ENCODE results near the gene RNF157. TPM values are rescaled to one million over a fixed set of nuclear protein-coding genes. Genes with fewer than 3 reads are reported as not detected.
A peak's percentile ranks its signal among the peaks of the same experiment; 100 is the strongest.

The RNF157 gene
- total RNA-seq, 1 donor from 2014 or later, result 43.5 TPM

DNA sequence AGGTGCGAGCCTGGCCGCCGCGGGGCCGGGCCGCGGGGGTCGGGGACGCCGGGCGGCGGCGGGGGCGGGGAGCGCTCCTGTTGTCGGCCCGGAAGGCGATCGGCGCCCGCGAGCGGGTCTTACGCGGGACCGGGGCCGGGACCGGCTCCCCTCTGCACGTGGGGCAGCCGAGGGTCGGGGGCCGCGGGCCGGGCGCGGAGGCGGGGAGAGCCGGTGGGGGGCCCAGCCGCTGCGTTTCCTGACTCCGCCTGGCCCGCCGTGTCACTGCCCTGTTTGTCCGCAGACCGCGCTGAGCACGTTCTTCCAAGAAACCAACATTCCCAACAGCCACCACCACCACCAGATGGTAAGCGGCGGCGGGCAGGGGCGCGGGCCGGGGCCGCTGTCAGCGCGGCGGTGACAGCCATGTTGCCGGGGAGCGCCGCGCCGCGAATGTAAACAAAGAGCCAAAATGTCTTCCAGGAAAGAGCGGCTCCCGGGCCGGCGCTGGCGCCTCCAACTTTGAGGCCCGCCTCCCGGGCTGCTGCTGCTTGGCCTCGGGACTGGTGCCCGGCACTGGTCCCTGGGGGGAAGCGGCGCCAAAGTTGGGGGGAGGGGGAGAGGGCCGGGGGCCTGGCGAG lies 25.4 kb upstream of the RNF157 start:
- H3K9me3 Mint-ChIP-seq (ENCODE audit: low read depth), result no peaks in the 10 kb centered on the region
- peak; percentile 41 for DNase-seq (ENCODE audit: low spot score, unreplicated experiment)
- peaks cover 44% of the 10 kb centered on the region for H3K4me1 Mint-ChIP-seq (ENCODE audit: low read depth)
- H3K36me3 Mint-ChIP-seq (ENCODE audit: insufficient read depth), result peaks cover 4% of the 10 kb centered on the region
- H3K4me3 Mint-ChIP-seq (ENCODE audit: low read depth), result peak overlapping the region; percentile 82
- no peak overlapping the region for H3K27ac Mint-ChIP-seq
- TF ChIP-seq, protein P1, sequence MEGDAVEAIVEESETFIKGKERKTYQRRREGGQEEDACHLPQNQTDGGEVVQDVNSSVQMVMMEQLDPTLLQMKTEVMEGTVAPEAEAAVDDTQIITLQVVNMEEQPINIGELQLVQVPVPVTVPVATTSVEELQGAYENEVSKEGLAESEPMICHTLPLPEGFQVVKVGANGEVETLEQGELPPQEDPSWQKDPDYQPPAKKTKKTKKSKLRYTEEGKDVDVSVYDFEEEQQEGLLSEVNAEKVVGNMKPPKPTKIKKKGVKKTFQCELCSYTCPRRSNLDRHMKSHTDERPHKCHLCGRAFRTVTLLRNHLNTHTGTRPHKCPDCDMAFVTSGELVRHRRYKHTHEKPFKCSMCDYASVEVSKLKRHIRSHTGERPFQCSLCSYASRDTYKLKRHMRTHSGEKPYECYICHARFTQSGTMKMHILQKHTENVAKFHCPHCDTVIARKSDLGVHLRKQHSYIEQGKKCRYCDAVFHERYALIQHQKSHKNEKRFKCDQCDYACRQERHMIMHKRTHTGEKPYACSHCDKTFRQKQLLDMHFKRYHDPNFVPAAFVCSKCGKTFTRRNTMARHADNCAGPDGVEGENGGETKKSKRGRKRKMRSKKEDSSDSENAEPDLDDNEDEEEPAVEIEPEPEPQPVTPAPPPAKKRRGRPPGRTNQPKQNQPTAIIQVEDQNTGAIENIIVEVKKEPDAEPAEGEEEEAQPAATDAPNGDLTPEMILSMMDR (IDR thresholded peaks at IDR 0.05; ENCODE audit: unreplicated experiment), result no peak
- H3K27me3 Mint-ChIP-seq, result no peaks in the 10 kb centered on the region

DNA sequence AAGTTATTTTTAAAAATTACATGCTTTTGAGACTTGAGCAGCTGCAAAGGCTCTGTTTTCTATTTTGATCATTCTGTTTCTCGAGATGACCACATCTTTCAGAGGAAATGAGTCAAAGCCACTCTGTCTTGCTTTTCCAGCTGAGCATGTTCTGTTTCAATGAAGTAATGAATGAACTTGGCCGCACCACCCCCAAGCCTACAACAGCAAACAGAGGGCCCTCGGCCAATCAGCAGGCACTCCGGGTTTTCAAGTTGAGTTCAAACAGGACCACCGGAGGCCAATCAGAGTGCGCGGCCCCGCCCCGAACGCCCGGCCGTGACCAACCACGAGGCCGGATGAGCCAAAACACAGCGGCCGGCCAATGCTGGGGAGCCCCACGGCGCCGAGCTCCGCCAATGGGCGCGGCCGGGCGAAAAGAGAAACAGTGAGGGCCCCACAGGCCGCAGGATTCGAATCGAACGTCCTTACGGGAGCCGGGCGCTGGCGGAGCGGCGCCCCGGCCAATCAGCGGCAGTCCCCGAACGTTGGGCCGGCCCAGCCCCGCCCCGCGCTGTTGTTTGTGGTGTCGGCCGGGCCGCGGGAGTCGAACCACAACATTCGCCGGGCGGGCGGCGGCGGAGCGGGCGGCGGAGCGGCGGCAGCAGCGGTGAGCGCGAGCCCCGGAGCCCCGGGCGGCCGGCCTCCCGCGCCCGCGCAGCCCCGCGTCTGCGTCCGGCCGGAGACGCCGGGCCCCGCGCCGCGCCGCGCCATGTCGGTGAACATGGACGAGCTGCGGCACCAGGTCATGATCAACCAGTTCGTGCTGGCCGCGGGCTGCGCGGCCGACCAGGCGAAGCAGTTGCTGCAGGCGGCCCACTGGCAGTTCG lies 24.7 kb upstream of the RNF157 start, which contains the start of gene UBALD2:
UBALD2 (plus strand) TSS at position 594 of the 869 bp plus-strand sequence; CDS start at position 752, 158 bp downstream.
- Mint-ChIP-seq H3K27ac (peak within 1 kb of the TSS; percentile 96), H3K36me3 (ENCODE audit: insufficient read depth) (peaks cover 4% of the 10 kb centered on the region), H3K27me3 (no peaks in the 10 kb centered on the region), H3K9me3 (ENCODE audit: low read depth) (no peaks in the 10 kb centered on the region), H3K4me3 (ENCODE audit: low read depth) (peak within 1 kb of the TSS; percentile 82), H3K4me1 (ENCODE audit: low read depth) (peaks cover 44% of the 10 kb centered on the region)
- TF ChIP-seq, protein P1 (IDR thresholded peaks at IDR 0.05; ENCODE audit: unreplicated experiment), result no peak
- peak; percentile 99 for DNase-seq (ENCODE audit: low spot score, unreplicated experiment)

DNA sequence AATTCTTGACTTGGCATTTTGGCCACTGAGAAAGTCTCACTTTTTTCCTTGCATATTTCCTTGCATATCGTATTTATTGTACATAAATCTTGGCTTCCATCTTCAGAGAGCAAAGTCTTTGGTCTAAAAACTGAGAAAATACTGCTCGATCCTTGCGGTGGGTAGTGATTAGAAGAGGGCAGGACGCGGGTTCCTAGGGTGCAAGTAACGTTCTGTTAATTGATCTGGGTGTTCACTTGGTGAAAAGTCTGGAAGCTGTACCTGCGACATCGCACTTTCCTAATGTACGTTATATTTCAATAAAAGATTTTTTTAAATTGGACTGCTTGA lies 24.1 kb upstream of the RNF157 start:
- H3K36me3 Mint-ChIP-seq (ENCODE audit: insufficient read depth), result peaks cover 4% of the 10 kb centered on the region

DNA sequence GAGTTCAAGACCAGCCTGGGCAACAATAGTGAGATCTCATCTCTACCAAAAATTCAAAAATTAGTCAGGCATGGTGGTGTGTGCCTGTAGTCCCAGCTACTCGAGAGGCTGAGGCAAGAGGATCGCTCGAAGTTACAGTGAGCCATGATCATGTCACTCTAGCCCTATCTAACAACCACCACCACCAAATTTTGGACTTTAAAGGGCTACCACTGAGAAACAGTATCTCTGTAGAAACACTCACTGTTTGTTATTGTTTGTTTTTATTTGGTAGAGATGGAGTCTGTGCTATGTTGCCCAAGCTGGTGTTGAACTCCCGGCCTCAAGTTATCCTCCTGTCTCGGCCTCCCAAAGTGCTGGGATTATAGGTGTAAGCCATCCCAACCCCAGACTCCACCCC lies 23.6 kb upstream of the RNF157 start:
- H3K27ac Mint-ChIP-seq, result peak overlapping the region; percentile 97
- DNase-seq (ENCODE audit: low spot score, unreplicated experiment), result no peak
- H3K36me3 Mint-ChIP-seq (ENCODE audit: insufficient read depth), result peaks cover 4% of the 10 kb centered on the region
- H3K4me3 Mint-ChIP-seq (ENCODE audit: low read depth), result no peak overlapping the region
- TF ChIP-seq, protein P1 (IDR thresholded peaks at IDR 0.05; ENCODE audit: unreplicated experiment), result no peak
- H3K27me3 Mint-ChIP-seq, result no peaks in the 10 kb centered on the region
- H3K4me1 Mint-ChIP-seq (ENCODE audit: low read depth), result peaks cover 53% of the 10 kb centered on the region
- no peaks in the 10 kb centered on the region for H3K9me3 Mint-ChIP-seq (ENCODE audit: low read depth)

More for the DNA sequence above, 24.1 kb upstream of the RNF157 start:
- Mint-ChIP-seq H3K4me1 (ENCODE audit: low read depth) (peaks cover 48% of the 10 kb centered on the region), H3K27ac (peak overlapping the region; percentile 96), H3K9me3 (ENCODE audit: low read depth) (no peaks in the 10 kb centered on the region), H3K27me3 (no peaks in the 10 kb centered on the region), H3K4me3 (ENCODE audit: low read depth) (peak overlapping the region; percentile 65)
- TF ChIP-seq, protein P1 (IDR thresholded peaks at IDR 0.05; ENCODE audit: unreplicated experiment), result no peak
- no peak for DNase-seq (ENCODE audit: low spot score, unreplicated experiment)

DNA sequence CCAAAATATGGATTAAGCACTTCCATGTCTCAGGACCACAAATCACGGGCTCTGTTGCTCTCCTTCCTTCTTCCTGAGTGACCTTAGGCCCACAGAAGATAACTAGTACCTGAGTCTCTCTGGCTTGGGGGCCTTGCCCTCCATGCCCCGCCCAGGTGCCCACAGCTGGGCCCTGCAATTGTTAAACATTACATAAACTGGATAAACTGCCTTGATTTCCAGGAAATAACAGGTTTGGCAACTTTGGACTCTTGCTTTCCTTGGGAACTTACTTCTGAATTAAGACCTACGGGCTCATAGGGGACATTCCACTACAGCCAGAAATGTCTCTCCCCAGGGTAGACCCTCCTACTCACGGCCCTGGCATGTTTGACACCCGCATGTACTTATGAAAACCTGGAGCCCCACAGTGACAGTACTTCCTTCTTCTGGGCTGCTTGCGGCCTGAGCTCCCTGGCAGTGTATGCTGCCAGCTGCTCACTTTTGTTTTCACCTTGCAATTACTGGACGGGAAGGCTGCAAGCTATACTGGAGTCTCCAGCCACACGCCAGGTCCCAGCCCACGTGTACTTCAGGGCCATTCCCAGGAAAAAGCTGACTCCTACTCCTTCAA lies 22.5 kb upstream of the RNF157 start:
- Mint-ChIP-seq H3K27ac (peak overlapping the region; percentile 97), H3K36me3 (ENCODE audit: insufficient read depth) (peaks cover 2% of the 10 kb centered on the region), H3K4me1 (ENCODE audit: low read depth) (peaks cover 57% of the 10 kb centered on the region), H3K9me3 (ENCODE audit: low read depth) (no peaks in the 10 kb centered on the region), H3K4me3 (ENCODE audit: low read depth) (peak overlapping the region; percentile 36), H3K27me3 (no peaks in the 10 kb centered on the region)
- no peak for DNase-seq (ENCODE audit: low spot score, unreplicated experiment)
- TF ChIP-seq, protein P1 (IDR thresholded peaks at IDR 0.05; ENCODE audit: unreplicated experiment), result no peak
